Stromal cell of bone marrow (primary cell): ENCODE results near the gene AGFG1.
A peak's percentile ranks its signal among the peaks of the same experiment; 100 is the strongest.
"Not testable (repeated sequence)": the region's sequence is repeated elsewhere in the genome, so short reads cannot be mapped to it uniquely, and the experiment has no call there.

Experiments used
- DNase-seq: peaks from one replicate; pipeline ENCODE4 v3.0.0-alpha.2; 2012; ENCODE audit warnings: low read depth

Gene AGFG1

DNA sequence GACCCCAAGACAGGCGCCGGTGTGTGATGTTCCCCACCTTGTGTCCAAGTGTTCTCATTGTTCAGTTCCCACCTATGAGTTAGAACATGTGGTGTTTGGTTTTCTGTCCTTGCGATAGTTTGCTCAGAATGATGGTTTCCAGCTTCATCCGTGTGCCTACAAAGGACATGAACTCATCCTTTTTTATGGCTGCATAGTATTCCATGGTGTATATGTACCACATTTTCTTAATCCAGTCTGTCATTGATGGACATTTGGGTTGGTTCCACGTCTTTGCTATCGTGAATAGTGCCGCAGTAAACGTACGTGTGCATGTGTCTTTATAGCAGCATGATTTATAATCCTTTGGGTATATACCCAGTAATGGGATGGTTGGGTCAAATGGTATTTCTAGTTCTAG is 68.4 kb downstream of the AGFG1 start:
- DNase-seq, result not testable (repeated sequence)

DNA sequence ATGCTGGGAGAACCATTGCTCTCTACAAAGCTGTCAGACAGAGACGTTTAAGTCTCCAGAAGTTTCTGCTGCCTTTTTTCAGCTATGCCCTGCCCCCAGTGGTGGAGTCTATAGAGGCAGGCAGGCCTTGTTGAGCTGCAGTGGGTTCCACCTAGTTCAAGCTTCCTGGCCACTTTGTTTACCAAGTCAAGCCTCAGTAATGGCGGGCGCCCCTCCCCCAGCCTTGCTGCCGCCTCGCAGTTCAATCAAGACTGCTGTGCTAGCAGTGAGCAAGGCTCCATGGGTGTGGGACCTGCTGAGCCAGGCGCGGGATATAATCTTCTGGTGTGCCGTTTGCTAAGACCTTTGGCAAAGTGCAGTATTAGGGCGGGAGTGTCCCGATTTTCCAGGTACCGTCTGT is 74.0 kb downstream of the AGFG1 start:
- no peak for DNase-seq

GRCh38 chr2:227551836-227552235 is 79.9 kb downstream of the AGFG1 start:
- DNase-seq, result no peak

GRCh38 chr2:227562581-227562980 is 90.6 kb downstream of the AGFG1 start:
- no peak for DNase-seq

DNA sequence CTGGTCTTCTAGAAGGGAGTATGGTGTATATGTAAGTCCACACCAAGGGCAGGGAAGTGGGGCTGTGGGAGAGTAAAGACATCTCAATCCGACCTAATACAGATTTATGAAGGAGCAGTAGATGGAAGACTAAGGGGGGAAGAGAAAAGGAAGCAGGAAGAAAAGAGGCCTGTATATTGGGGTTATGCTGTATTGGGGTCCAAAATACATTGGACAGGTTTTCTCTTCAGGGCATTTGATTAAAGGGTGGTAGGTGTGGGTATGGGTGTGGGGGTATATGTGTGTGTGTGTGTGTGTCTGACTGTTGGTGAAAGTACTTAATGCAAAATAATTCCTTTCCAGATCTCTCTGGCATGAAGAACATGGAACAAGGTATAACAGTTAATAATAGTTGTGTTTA is 93.1 kb downstream of the AGFG1 start:
- no peak for DNase-seq

- DNase-seq, result no peak
Measured at GRCh38 chr2:227566012-227566411, 94.1 kb downstream of the AGFG1 start.

GRCh38 chr2:227568852-227569169 is 96.9 kb downstream of the AGFG1 start:
- DNase-seq, result no peak

- no peak for DNase-seq
Measured at GRCh38 chr2:227570615-227571014, 98.7 kb downstream of the AGFG1 start.

GRCh38 chr2:227576110-227576509 is 104.2 kb downstream of the AGFG1 start:
- no peak for DNase-seq

- DNase-seq, result no peak
Measured at GRCh38 chr2:227576812-227577211, 104.9 kb downstream of the AGFG1 start.

- no peak for DNase-seq
Measured at GRCh38 chr2:227577555-227577954, 105.6 kb downstream of the AGFG1 start.

DNA sequence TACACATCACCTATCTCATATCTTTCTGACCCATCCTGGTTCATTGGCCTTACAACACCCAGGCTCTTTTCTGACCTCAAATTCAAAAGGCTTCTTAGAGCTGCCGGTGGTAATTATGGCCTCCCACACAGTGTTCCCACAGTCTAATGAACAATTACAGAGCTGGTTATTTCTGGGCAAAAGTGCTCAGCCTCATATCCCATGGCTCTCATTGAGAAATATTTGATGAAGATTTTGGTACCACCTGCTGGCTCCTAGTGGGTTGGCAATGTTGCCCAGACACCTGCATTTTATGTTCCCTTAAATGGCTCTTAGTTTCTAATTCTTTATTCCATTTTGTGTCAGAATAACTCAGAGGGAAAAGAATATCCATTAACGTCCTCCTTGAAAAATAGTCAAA is 106.7 kb downstream of the AGFG1 start:
- DNase-seq, result no peak

DNA sequence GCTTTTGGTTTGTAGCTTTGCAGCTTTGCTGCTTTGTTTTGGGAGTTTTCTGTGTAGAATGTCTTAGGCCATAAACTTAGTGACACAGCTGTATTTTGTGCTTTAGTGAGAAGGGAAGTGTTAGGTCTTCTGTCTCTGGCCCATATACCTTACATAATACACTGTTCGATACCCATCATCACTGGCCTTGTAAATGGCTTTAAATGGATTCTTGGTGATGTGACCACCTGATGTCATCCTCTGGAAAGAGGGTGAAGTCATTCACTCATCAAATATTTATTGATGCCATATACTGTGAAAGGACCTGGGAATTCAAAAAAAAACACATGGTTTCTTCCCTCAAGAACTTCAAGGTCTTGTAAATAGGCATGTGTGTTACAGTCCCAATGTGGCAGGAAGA is 107.8 kb downstream of the AGFG1 start:
- DNase-seq, result no peak

DNA sequence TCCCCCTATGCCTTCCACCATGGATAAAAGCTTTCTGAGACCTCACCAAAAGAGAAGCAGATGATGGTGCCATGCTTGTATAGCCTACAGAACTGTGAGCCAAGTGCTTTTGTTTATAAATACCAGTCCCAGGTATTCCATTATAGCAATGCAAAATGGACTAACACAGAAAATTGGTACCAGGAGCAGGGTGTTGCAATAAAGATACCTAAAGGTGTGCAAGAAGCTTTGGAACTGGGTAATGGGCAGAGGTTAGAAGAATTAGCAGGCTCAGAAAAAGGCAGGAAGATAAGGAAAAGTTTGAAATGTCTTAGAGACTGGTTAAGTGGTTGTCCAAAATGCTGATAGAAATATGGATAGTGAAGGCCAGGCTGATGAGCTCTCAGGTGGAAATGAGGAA is 110.4 kb downstream of the AGFG1 start:
- DNase-seq, result no peak

DNA sequence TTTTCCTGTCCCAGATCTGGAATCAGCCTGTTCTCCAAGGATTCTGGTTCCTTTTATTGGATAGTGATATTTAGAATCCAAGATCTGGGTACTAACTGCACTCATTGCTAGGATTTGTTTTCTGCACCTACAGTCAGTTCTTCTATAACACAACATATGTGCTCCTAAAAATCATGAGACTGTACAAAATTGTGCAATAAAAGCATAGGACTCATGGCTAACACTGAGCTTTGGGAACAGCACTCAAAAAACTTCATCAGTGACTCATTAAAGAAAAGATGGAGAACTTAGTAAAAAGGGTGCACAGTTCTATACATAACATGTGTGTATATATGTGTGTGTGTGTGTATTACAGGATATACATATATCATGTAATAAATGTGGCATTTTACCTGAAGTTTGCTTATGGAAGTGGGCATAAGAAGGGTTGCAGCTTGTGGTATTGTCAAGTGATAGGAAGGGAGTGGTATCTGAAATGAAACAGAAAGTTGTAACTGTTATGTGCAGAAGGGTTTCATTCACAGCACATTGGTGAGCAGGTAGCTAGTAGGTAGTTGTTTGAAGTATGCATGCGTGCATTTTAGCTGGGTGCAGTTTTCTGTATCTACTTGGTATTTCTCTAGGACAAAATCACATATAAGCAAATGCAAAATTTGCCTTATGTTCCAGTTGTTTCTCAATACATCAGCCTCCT is 120.9 kb downstream of the AGFG1 start:
- DNase-seq, result no peak

DNA sequence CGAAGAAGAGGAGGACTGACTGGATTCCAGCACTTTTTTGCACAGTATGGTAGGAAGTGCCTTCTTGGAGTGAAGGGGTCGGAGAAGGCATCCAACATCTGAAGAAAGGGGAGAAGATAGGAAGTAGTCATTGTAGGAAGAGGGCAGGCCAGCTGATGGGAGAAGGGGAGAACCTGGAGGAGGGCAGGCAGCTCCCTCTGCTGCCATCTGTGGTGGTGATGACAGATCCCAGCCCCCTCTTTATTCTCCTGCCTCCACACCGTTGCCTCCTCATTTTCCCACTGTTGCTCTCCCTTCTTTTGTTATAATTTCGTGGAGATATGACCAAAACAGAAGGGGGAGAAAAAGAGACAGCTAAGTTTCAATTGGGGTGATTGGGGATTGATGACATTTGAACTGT is 123.8 kb downstream of the AGFG1 start:
- DNase-seq, result no peak

DNA sequence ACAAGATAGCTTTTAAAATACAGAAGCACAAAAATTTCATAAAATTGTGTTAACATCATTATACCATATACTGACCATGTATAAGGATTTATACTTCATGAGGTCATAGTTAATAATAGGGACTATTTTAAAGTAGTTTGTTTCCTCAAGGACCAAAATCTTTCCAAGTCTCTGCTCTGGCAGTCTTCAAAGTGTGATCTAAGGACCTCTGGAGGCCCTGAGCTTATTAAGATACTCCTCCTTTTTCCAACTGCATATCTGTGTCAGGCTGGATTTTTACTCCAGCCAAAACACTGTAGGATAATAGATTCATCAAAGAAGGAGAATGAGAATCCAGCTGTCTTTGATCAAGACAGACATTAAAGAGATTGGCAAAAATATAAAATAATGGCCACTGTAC is 125.1 kb downstream of the AGFG1 start:
- DNase-seq, result no peak

DNA sequence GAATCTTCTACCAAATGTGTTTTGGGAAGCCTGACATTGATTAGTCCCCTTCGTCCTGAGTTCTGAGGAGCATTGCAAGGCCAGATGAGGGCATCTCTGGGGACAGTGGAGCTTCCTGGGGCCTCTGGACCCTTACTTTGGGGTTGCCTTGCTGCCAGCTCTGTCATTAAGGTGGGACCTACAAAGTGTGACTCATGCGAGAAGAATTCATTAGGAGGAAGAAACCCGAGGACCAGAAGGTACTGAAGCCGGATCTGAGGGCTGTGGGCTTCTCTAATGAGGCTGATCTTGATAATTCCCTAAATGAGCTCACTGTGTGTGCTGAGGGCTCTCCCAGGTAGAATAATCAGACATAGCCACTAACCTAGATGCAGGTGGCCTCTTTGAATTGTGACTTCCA is 126.0 kb downstream of the AGFG1 start:
- DNase-seq, result no peak

DNA sequence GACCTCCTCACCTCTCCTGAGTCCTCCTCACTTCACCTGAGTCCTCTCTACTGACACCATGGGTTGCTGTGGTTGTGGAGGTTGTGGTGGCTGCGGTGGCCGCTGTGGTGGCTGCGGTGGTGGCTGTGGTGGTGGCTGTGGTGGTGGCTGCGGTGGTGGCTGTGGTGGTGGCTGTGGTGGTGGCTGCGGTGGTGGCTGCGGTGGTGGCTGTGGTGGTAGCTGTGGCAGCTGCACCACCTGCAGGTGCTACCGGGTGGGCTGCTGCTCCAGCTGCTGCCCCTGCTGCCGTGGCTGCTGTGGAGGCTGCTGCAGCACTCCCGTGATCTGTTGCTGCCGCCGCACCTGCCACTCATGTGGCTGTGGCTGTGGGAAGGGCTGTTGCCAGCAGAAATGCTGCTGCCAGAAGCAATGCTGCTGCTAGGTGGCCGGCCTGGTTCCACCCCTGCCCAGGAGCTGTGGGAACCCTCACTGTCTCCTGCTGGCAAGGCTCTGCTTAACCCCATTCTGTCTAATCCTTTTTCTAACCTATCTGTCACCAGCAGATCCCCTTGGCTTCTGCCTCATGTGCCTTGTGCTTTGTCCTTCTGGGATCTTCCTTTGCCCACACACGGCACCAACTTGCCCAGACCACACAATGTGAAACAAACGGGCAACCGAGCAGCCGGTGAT is 127.0 kb downstream of the AGFG1 start, which contains the start of gene SCYGR2:
TSS of gene SCYGR2 (plus strand) at position 59 of the 669 bp plus-strand sequence. CDS start at position 59, 0 bp downstream.
- DNase-seq, result not testable (repeated sequence)

DNA sequence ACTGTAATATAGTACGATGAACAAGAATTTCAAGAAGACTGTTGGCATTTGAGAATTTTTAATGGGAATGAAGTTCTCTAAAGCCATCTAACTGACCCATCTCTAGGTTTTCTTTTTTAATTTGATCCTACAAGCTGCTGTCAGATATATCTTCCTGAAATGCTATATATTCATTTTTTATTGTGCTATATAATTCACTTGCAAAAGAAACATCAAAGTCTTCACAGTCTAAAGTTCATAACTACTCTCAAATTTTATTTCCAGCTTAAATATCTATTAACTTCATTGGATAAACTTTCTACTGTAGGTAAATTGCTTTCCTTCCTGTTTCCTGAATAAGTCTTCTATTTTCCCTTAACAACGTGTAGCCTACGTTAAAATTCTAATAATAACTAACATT is 130.4 kb downstream of the AGFG1 start:
- no peak for DNase-seq

GRCh38 chr2:227606476-227606875 is 134.5 kb downstream of the AGFG1 start:
- DNase-seq, result peak; percentile 30

DNA sequence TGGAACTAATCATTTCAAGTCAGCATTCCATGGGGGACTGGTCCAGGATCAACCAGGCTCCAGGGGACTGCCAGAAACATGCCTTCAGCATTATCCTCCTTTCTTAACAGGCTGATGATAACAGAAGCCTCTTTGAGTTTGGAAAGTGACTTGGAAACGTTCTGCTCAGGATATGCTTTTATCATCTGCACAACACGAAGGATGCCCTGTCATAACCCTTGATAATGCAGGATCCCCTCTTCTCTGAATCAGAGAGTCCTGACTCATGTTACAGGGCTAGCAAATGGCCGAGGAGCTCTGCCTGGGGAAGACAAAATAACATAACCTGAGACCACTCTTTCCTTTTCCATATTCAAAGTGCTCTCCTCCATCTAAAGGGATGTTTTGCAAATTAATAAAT is 136.0 kb downstream of the AGFG1 start:
- DNase-seq, result no peak

DNA sequence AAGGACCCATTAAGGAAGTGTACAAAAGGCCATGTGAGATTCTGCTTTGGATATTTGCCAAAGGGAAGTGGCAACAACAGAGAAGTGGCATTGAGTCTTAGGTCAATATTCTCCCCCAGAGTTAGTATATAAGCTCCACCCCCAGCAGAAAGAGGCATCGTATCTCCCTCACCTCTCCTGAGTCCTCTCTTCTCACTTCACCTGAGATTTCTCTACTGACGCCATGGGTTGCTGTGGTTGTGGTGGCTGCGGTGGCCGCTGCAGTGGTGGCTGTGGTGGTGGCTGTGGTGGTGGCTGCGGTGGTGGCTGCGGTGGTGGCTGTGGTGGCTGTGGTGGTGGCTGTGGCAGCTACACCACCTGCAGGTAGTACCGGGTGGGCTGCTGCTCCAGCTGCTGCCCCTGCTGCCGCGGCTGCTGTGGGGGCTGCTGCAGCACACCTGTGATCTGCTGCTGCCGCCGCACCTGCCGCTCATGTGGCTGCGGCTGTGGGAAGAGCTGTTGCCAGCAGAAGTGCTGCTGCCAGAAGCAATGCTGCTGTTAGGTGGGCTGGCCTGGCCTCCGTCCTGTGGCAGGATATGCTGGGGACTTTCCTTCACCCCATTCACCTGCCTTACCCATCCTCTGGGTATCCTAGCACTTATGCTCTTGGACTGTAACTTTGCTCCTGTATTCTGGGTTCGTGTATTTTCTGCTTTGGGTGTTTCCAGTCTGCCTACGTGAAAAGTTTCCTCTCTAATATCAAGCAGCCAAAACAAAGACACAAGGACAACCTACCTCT is 136.8 kb downstream of the AGFG1 start:
- DNase-seq, result no peak
